Mesendoderm (in vitro differentiated cells): Measurements from ENCODE around the gene EIF2B4.
A peak's percentile ranks its signal among the peaks of the same experiment; 100 is the strongest.

ENCODE experiments used
- DNase-seq: peaks from one replicate; pipeline ENCODE4 v3.0.0; 2013
- H2AK5ac ChIP-seq: 2 replicates; pipeline ENCODE4 v1.6.1; 2013; ENCODE audit warnings: low read length, inconsistent platforms
- H2BK120ac ChIP-seq: 2 replicates; pipeline ENCODE4 v1.6.1; 2013; ENCODE audit warnings: low read depth, mild to moderate bottlenecking, low read length, moderate library complexity, mixed read lengths
- H2BK15ac ChIP-seq: replicated peaks from 2 replicates; pipeline ENCODE4 v1.6.1; 2013; ENCODE audit warnings: low read depth, mild to moderate bottlenecking, moderate library complexity
- H2BK5ac ChIP-seq: 2 replicates; pipeline ENCODE4 v1.6.1; 2013; ENCODE audit warnings: low read length, inconsistent platforms
- H3K18ac ChIP-seq: 2 replicates; pipeline ENCODE4 v1.6.1; 2013; ENCODE audit warnings: mild to moderate bottlenecking, low read length, mixed read lengths
- H3K23ac ChIP-seq: one replicate; pipeline ENCODE4 v1.6.1; 2013; ENCODE audit warnings: low read length
- H3K27ac ChIP-seq: 2 replicates; pipeline ENCODE4 v1.5.1; 2013; ENCODE audit warnings: low read depth, mild to moderate bottlenecking, inconsistent platforms, low read length, moderate library complexity
- H3K27me3 ChIP-seq: 2 replicates; pipeline ENCODE4 v1.6.1; 2013; ENCODE audit warnings: low read length, control low read depth, mild to moderate bottlenecking, inconsistent platforms; ENCODE audit not compliant: insufficient read depth, poor library complexity
- H3K36me3 ChIP-seq: 2 replicates; pipeline ENCODE4 v1.6.1; 2013; ENCODE audit warnings: low read length, inconsistent platforms; ENCODE audit not compliant: control insufficient read depth, insufficient read depth
- H3K4ac ChIP-seq: one replicate; pipeline ENCODE4 v1.6.1; 2013; ENCODE audit warnings: low read depth, mild to moderate bottlenecking, low read length, moderate library complexity
- H3K4me1 ChIP-seq: 2 replicates; pipeline ENCODE4 v1.6.1; 2013; ENCODE audit warnings: low read depth, low read length, inconsistent platforms; ENCODE audit not compliant: control insufficient read depth
- H3K4me2 ChIP-seq: 2 replicates; pipeline ENCODE4 v1.6.1; 2013; ENCODE audit warnings: low read length
- H3K4me3 ChIP-seq: 2 replicates; pipeline ENCODE4 v1.5.1; 2013; ENCODE audit warnings: mild to moderate bottlenecking, low read length
- H3K56ac ChIP-seq: one replicate; pipeline ENCODE4 v1.6.1; 2013; ENCODE audit warnings: low read length
- H3K79me1 ChIP-seq: 2 replicates; pipeline ENCODE4 v1.6.1; 2013; ENCODE audit warnings: low read length, inconsistent platforms
- H3K79me2 ChIP-seq: 2 replicates; pipeline ENCODE4 v1.6.1; 2013; ENCODE audit warnings: mild to moderate bottlenecking, low read length; ENCODE audit not compliant: control insufficient read depth, insufficient read depth
- H3K9ac ChIP-seq: 2 replicates; pipeline ENCODE4 v1.6.1; 2013; ENCODE audit warnings: low read length, inconsistent platforms
- H4K5ac ChIP-seq: one replicate; pipeline ENCODE4 v1.6.1; 2013; ENCODE audit warnings: low read length
- H4K8ac ChIP-seq: one replicate; pipeline ENCODE4 v1.6.1; 2013; ENCODE audit warnings: low read depth, mild to moderate bottlenecking, control low read depth, low read length, moderate library complexity
- WGBS: extraction: QIAGEN DNeasy Blood & Tissue Kit; methylation state at CpG from one replicate; pipeline ENCODE4 v1.1.7; 2013; ENCODE audit warnings: low lambda C conversion rate, missing lambda C conversion rate; ENCODE audit not compliant: insufficient coverage; ENCODE audit errors: extremely low coverage; 5-methylcytosine and 5-hydroxymethylcytosine counted together

The EIF2B4 gene

GRCh38 chr2:27381577-27382181 is 11.5 kb upstream of the EIF2B4 start:
- no CpG with 5 or more reads among the region's 10 CpGs for WGBS
- no peak overlapping the region for H2BK5ac ChIP-seq
- no peak overlapping the region for H2BK15ac ChIP-seq
- no peak overlapping the region for H2AK5ac ChIP-seq
- H4K5ac ChIP-seq: no peak overlapping the region
- H3K23ac ChIP-seq: no peak overlapping the region
- H3K36me3 ChIP-seq: peaks cover 31% of the 10 kb centered on the region
- no peaks in the 10 kb centered on the region for H3K27me3 ChIP-seq
- H3K56ac ChIP-seq: no peak overlapping the region
- H3K9ac ChIP-seq: peak overlapping the region; percentile 72
- DNase-seq: no peak
- H3K4me2 ChIP-seq: no peak overlapping the region
- peaks cover 10% of the 10 kb centered on the region for H3K79me2 ChIP-seq
- peaks cover 10% of the 10 kb centered on the region for H3K79me1 ChIP-seq
- no peaks in the 10 kb centered on the region for H3K4me1 ChIP-seq
- no peak overlapping the region for H3K18ac ChIP-seq
- H4K8ac ChIP-seq: no peak overlapping the region
- H2BK120ac ChIP-seq: no peak overlapping the region
- H3K4me3 ChIP-seq: no peak overlapping the region
- H3K4ac ChIP-seq: no peak overlapping the region
- H3K27ac ChIP-seq: peak overlapping the region; percentile 25

- H3K27ac ChIP-seq: peak within 1 kb of the TSS; percentile 97
- H4K5ac ChIP-seq: peak within 1 kb of the TSS; percentile 21
- H3K79me1 ChIP-seq: peaks cover 10% of the 10 kb centered on the region
- peak within 1 kb of the TSS; percentile 35 for H2BK5ac ChIP-seq
- WGBS: no CpG with 5 or more reads among the region's 67 CpGs
- H3K4ac ChIP-seq: peak within 1 kb of the TSS; percentile 75
- H3K4me2 ChIP-seq: peak within 1 kb of the TSS; percentile 75
- peak within 1 kb of the TSS; percentile 78 for H3K18ac ChIP-seq
- H3K79me2 ChIP-seq: peaks cover 8% of the 10 kb centered on the region
- H3K27me3 ChIP-seq: no peaks in the 10 kb centered on the region
- peak; percentile 98 for DNase-seq
- H3K9ac ChIP-seq: peak within 1 kb of the TSS; percentile 72
- H3K36me3 ChIP-seq: peaks cover 32% of the 10 kb centered on the region
- no peak within 1 kb of the TSS for H3K23ac ChIP-seq
- peak within 1 kb of the TSS; percentile 19 for H3K4me3 ChIP-seq
- no peak within 1 kb of the TSS for H4K8ac ChIP-seq
- no peak within 1 kb of the TSS for H2BK15ac ChIP-seq
- peak within 1 kb of the TSS; percentile 91 for H3K56ac ChIP-seq
- H3K4me1 ChIP-seq: no peaks in the 10 kb centered on the region
- no peak within 1 kb of the TSS for H2AK5ac ChIP-seq
- no peak within 1 kb of the TSS for H2BK120ac ChIP-seq
Observed at GRCh38 chr2:27380626-27381545, 10.7 kb upstream of the EIF2B4 start, which contains the start of gene ZNF513. Gene ZNF513 (minus strand): TSS chr2:27380734. CDS start chr2:27380526, 208 bp downstream.

- peak; percentile 69 for DNase-seq
- Histone ChIP-seq H3K4me2 (peak overlapping the region; percentile 75), H2BK120ac (no peak overlapping the region), H3K4ac (peak overlapping the region; percentile 75), H3K79me1 (peaks cover 10% of the 10 kb centered on the region), H4K5ac (peak overlapping the region; percentile 21), H3K4me1 (no peaks in the 10 kb centered on the region), H3K23ac (no peak overlapping the region), H3K79me2 (peaks cover 8% of the 10 kb centered on the region), H4K8ac (no peak overlapping the region), H3K4me3 (peak overlapping the region; percentile 19), H3K56ac (peak overlapping the region; percentile 67), H3K27ac (peak overlapping the region; percentile 68), H3K18ac (peak overlapping the region; percentile 78), H2BK15ac (no peak overlapping the region), H3K36me3 (peaks cover 34% of the 10 kb centered on the region), H2BK5ac (no peak overlapping the region), H2AK5ac (no peak overlapping the region), H3K9ac (peak overlapping the region; percentile 65), H3K27me3 (no peaks in the 10 kb centered on the region)
- WGBS: no CpG with 5 or more reads among the region's 35 CpGs
Observed at GRCh38 chr2:27379836-27380625, 9.9 kb upstream of the EIF2B4 start.

- H2AK5ac ChIP-seq: no peak overlapping the region
- H3K79me2 ChIP-seq: peaks cover 8% of the 10 kb centered on the region
- H3K4me3 ChIP-seq: peak overlapping the region; percentile 19
- H4K8ac ChIP-seq: no peak overlapping the region
- H2BK15ac ChIP-seq: no peak overlapping the region
- no peak overlapping the region for H3K27ac ChIP-seq
- no peak overlapping the region for H2BK120ac ChIP-seq
- no peaks in the 10 kb centered on the region for H3K4me1 ChIP-seq
- no peak overlapping the region for H3K23ac ChIP-seq
- no peaks in the 10 kb centered on the region for H3K27me3 ChIP-seq
- H3K4me2 ChIP-seq: peak overlapping the region; percentile 75
- peak overlapping the region; percentile 65 for H3K9ac ChIP-seq
- peak overlapping the region; percentile 67 for H3K56ac ChIP-seq
- H3K36me3 ChIP-seq: peaks cover 31% of the 10 kb centered on the region
- peak overlapping the region; percentile 21 for H4K5ac ChIP-seq
- no peak for DNase-seq
- no CpG with 5 or more reads among the region's 2 CpGs for WGBS
- H2BK5ac ChIP-seq: no peak overlapping the region
- H3K18ac ChIP-seq: no peak overlapping the region
- no peak overlapping the region for H3K4ac ChIP-seq
- H3K79me1 ChIP-seq: peaks cover 8% of the 10 kb centered on the region
Observed at GRCh38 chr2:27379383-27379835, 9.3 kb upstream of the EIF2B4 start.

GRCh38 chr2:27378809-27379290 is 8.7 kb upstream of the EIF2B4 start:
- Histone ChIP-seq H3K4me2 (peak overlapping the region; percentile 75), H3K4ac (no peak overlapping the region), H3K4me3 (no peak overlapping the region), H3K79me2 (peaks cover 8% of the 10 kb centered on the region), H3K18ac (no peak overlapping the region), H3K27ac (no peak overlapping the region), H2BK120ac (no peak overlapping the region), H3K56ac (peak overlapping the region; percentile 42), H3K27me3 (no peaks in the 10 kb centered on the region), H2BK5ac (no peak overlapping the region), H2AK5ac (no peak overlapping the region), H4K8ac (no peak overlapping the region), H3K23ac (no peak overlapping the region), H3K4me1 (no peaks in the 10 kb centered on the region), H4K5ac (no peak overlapping the region), H3K79me1 (peaks cover 7% of the 10 kb centered on the region), H3K9ac (peak overlapping the region; percentile 65), H2BK15ac (no peak overlapping the region), H3K36me3 (peaks cover 27% of the 10 kb centered on the region)
- WGBS: no CpG with 5 or more reads among the region's 9 CpGs
- DNase-seq: no peak
